Measurements from ENCODE around the gene KCNJ6.

DNA sequence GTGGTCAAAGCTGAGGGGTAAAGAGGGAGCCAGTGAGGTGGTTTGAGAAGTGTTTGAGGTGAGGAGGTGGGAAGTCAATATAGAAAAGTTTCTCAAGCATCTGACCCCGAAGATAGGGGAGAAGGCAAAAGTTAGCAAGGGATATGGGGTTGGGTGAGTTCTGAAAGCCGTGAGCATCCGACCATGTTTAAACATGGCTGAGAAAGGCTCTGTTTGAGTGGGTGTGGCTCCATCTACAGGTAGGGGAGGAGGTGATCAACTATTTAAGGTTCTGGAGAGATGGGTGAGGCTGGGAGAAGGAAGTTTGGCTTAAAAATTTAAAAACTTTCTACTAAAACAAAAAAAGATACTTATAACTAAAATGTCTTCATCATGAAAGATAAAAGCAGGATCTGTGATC is 273.8 kb downstream of the KCNJ6 start:
- TF ChIP-seq CTCF (IDR thresholded peaks at IDR 0.05) (no peak), POLR2A (IDR thresholded peaks at IDR 0.05) (no peak)

All from uterus (tissue), 2 donors.